Esophagus squamous epithelium (tissue), 5 donors: ENCODE results near the gene TMEM168. TPM values are rescaled to one million over a fixed set of nuclear protein-coding genes. Genes with fewer than 3 reads are reported as not detected.

Experiments
- DNase-seq: peaks from one replicate; lab custom pipeline; 2025; lab: John Stamatoyannopoulos, UW
- H3K27ac ChIP-seq, 4 donors: fragments of 200-600 bp; sonication (generic); one replicate each; pipeline ENCODE4 v1.5.1; 2016 to 2019; ENCODE audit warnings: mild to moderate bottlenecking in 1 of 4
- H3K27me3 ChIP-seq, 4 donors: fragments of 200-600 bp; sonication (generic); 1 replicate in 3 of 4; 2 replicates in 1 of 4; pipeline versions ENCODE4 v1.5.1 to v1.6.0; 2017 to 2021; ENCODE audit warnings: antibody characterized with exemption in 1 of 4
- H3K36me3 ChIP-seq, 3 donors: fragments of 200-600 bp; sonication (generic); one replicate each; pipeline ENCODE4 v1.5.1; 2016 to 2019
- H3K4me1 ChIP-seq, 3 donors: fragments of 200-600 bp; sonication (generic); one replicate each; pipeline ENCODE4 v1.5.1; 2017 to 2019
- H3K4me3 ChIP-seq, 4 donors: fragments of 200-600 bp; sonication (generic); 1 replicate in 3 of 4; 2 replicates in 1 of 4; pipeline ENCODE4 v1.5.1; 2016 to 2019; ENCODE audit warnings: mild to moderate bottlenecking in 2 of 4, moderate library complexity in 1 of 4
- H3K9me3 ChIP-seq, 3 donors: fragments of 200-600 bp; sonication (generic); one replicate each; pipeline ENCODE4 v1.5.1; 2016 to 2019
- POLR2A ChIP-seq, 4 donors: fragments of 450-650 bp; IDR thresholded peaks; one replicate each; pipeline ENCODE4 v1.6.1; 2017; ENCODE audit warnings: antibody characterized with exemption in 4 of 4, mild to moderate bottlenecking in 4 of 4, moderate library complexity in 3 of 4
- WGBS, 2 donors: methylation state at CpG; one replicate each; pipeline ENCODE4 v1.1.5; 2018; 5-methylcytosine and 5-hydroxymethylcytosine counted together
- intact Hi-C: fragments of 100-400 bp; cut with DNase I; formaldehyde crosslinking; loops from one replicate; pipeline ENCODE4 v1.15.0; 2022
- total RNA-seq, 4 donors: library from RNA; depleted of rRNA; stranded (reverse); fragments of >200 nt; gene quantifications; one replicate each; pipeline ENCODE4 v1.1.0, GENCODE V29; 2016
- TF ChIP-seq, protein P1 (sequence below), 6 experiments: fragments of 450-650 bp in 4 of 6; fragments of 200-600 bp in 2 of 6; sonication (generic) in 2 of 6; IDR thresholded peaks; one replicate each; pipeline ENCODE4 v1.5.1; 2016 to 2019; ENCODE audit warnings: antibody characterized with exemption in 6 of 6, mild to moderate bottlenecking in 4 of 6, moderate library complexity in 4 of 6
- donor health status: DM: yes; HTN: yes; CAD: no.

Gene TMEM168
- total RNA-seq, 4 donors from 2014 or later = 16.5 to 32.6 (median 21.6) TPM

DNA sequence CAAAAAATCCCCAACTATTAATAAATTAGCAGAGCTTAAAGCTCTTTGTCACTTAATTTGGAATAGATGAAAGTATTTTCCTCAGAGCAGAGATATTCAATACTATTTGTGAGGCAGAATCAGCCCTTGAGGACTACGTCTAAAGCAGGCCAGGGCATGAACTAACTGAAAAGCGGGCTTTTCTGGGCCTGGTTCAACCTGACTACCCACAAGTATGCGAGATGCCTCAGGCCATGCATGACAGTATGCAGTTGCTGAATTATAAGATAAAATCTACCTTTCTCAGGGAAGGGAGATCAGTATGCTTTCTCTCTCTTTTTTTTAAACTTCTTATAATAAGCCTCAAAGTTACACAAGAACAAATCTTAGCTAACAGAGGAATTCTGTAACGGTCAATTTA lies 20.1 kb downstream of the TMEM168 start:
- TF ChIP-seq, protein P1, sequence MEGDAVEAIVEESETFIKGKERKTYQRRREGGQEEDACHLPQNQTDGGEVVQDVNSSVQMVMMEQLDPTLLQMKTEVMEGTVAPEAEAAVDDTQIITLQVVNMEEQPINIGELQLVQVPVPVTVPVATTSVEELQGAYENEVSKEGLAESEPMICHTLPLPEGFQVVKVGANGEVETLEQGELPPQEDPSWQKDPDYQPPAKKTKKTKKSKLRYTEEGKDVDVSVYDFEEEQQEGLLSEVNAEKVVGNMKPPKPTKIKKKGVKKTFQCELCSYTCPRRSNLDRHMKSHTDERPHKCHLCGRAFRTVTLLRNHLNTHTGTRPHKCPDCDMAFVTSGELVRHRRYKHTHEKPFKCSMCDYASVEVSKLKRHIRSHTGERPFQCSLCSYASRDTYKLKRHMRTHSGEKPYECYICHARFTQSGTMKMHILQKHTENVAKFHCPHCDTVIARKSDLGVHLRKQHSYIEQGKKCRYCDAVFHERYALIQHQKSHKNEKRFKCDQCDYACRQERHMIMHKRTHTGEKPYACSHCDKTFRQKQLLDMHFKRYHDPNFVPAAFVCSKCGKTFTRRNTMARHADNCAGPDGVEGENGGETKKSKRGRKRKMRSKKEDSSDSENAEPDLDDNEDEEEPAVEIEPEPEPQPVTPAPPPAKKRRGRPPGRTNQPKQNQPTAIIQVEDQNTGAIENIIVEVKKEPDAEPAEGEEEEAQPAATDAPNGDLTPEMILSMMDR (IDR thresholded peaks at IDR 0.05) = no peak
- TF ChIP-seq POLR2A (IDR thresholded peaks at IDR 0.05) = no peak
- H3K27ac ChIP-seq = peak overlapping the region in 3 of 4 donors; percentile 15 to 64 (median 54)
- H3K9me3 ChIP-seq = no peaks in the 10 kb centered on the region
- DNase-seq = no peak
- H3K36me3 ChIP-seq = peaks cover 0 to 26% (median 0%) of the 10 kb centered on the region in 3 donors
- peaks cover 0 to 21% (median 4%) of the 10 kb centered on the region in 3 donors for H3K4me1 ChIP-seq
- intact Hi-C loops = no loop called here
- H3K4me3 ChIP-seq = no peak overlapping the region
- no peaks in the 10 kb centered on the region for H3K27me3 ChIP-seq
- WGBS, 2 donors = 34 to 71% methylated on average over 4 of the region's 4 CpGs

DNA sequence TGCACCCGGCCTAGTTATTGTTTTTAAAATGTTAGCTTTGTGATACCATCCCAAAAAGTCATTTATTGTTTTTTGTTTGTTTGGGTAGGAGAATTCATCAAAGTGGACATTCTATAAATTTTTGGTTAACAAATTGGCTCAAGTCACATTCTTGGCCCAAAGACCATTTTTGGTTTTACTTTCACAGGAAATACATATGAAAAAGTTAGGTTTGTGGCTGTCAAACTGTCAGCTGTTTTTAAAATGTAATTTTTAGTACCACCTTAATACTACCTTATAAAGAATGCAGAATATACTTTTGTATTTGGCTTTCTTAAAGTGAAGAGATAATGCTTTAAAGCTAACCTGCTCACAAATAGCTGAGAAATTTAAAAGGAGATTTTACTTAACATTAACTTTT lies 25.1 kb downstream of the TMEM168 start:
- Histone ChIP-seq H3K4me1 (peaks cover 0 to 10% (median 4%) of the 10 kb centered on the region in 3 donors), H3K36me3 (peaks cover 0 to 18% (median 0%) of the 10 kb centered on the region in 3 donors), H3K27ac (no peak overlapping the region), H3K27me3 (no peaks in the 10 kb centered on the region), H3K4me3 (no peak overlapping the region), H3K9me3 (no peaks in the 10 kb centered on the region)
- TF ChIP-seq POLR2A (IDR thresholded peaks at IDR 0.05) = no peak
- TF ChIP-seq, protein P1 (IDR thresholded peaks at IDR 0.05) = no peak
- intact Hi-C loops = no loop called here
- WGBS, 2 donors = 100% methylated on average over 1 of the region's 1 CpG
- no peak for DNase-seq

DNA sequence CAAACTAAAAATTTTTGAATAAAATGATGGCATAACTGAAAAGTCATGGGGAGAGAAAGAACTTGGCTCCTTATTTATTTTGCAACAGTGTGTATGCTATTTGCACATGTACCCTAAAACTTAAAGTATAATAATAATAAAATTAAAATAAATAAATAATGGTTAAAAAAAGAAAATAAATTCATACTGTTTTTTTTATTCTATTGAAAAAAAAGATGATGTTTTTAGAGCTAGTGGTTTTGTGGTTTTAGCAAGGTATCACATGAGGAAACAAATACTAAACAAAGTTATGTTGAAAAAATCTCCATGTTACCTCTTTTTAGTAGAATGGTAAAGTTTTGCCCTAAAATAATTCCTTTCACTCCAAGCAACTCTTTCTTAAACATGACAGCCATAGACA lies 26.2 kb downstream of the TMEM168 start:
- intact Hi-C loops = no loop called here
- Histone ChIP-seq H3K27ac (no peak overlapping the region), H3K27me3 (no peaks in the 10 kb centered on the region), H3K36me3 (peaks cover 0 to 18% (median 0%) of the 10 kb centered on the region in 3 donors), H3K4me1 (no peaks in the 10 kb centered on the region), H3K9me3 (no peaks in the 10 kb centered on the region), H3K4me3 (no peak overlapping the region)
- TF ChIP-seq POLR2A (IDR thresholded peaks at IDR 0.05) = no peak
- TF ChIP-seq, protein P1 (IDR thresholded peaks at IDR 0.05) = no peak
- DNase-seq = no peak

DNA sequence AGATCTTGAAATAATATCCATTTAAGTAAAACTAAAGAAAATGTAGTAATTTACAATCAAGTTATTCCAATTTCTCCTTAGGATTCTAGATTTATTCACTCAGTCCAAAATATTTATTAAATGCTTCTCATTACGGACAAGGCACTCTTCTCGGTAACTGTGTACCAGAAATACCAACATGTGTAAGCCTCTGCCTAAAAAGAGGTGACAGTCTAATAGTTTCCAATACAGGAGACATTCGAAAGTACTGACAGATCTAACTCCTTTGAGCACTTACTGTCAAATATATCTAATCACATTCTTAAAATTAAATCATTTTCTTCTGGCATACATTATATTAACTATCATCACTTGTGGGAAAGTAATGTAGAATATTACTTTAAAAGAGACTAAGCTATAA lies 26.9 kb downstream of the TMEM168 start:
- intact Hi-C loops = no loop called here
- 89 to 95% methylated on average over 3 of the region's 3 CpGs for WGBS, 2 donors
- no peaks in the 10 kb centered on the region for H3K4me1 ChIP-seq
- no peaks in the 10 kb centered on the region for H3K27me3 ChIP-seq
- peaks cover 0 to 18% (median 0%) of the 10 kb centered on the region in 3 donors for H3K36me3 ChIP-seq
- DNase-seq = no peak
- H3K4me3 ChIP-seq = no peak overlapping the region
- no peak overlapping the region for H3K27ac ChIP-seq
- no peaks in the 10 kb centered on the region for H3K9me3 ChIP-seq
- TF ChIP-seq, protein P1 (IDR thresholded peaks at IDR 0.05) = no peak
- TF ChIP-seq POLR2A (IDR thresholded peaks at IDR 0.05) = no peak

DNA sequence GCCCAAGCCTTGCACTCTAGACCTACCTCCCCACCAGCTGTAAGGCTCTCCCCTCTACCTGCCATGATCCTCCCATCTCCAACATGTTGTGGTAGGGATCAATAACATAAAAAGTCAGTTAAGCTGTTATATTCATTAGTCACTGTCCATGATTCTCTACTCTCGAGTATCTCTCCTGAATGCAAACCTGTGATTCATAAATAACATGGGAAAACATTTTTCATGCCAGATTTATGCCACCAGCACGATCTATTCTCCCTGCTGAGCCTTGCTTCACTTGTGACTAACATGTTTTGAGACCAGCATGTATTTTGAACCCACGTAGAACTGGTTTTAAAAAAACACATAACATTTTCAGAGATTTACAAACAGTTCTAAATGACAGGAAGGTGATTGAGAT lies 30.3 kb downstream of the TMEM168 start:
- Histone ChIP-seq H3K4me1 (no peaks in the 10 kb centered on the region), H3K27me3 (no peaks in the 10 kb centered on the region), H3K27ac (no peak overlapping the region), H3K4me3 (no peak overlapping the region), H3K9me3 (no peaks in the 10 kb centered on the region), H3K36me3 (peaks cover 0 to 6% (median 0%) of the 10 kb centered on the region in 3 donors)
- DNase-seq = no peak
- 45 to 73% methylated on average over 3 of the region's 3 CpGs for WGBS, 2 donors
- TF ChIP-seq, protein P1 (IDR thresholded peaks at IDR 0.05) = no peak
- TF ChIP-seq POLR2A (IDR thresholded peaks at IDR 0.05) = no peak
- intact Hi-C loops = no loop called here
